H1 (cell line): ENCODE measurements around the gene NPR2. TPM values are rescaled to one million over a fixed set of nuclear protein-coding genes. Genes with fewer than 3 reads are reported as not detected.

ENCODE experiments used
- CTCF ChIA-PET: fragments of 300-600 bp; sonication (Branson Sonifier 250); formaldehyde crosslinking; loops from one replicate; lab custom pipeline; 2021; ENCODE audit not compliant: partially characterized antibody; lab: Charles Lee
- POLR2A ChIA-PET: fragments of 300-600 bp; sonication (Branson Sonifier 250); formaldehyde crosslinking; loops from one replicate; lab custom pipeline; 2021; ENCODE audit warnings: inconsistent platforms; ENCODE audit not compliant: partially characterized antibody; lab: Charles Lee
- DNase-seq, 2 experiments: peaks; one replicate each; pipeline versions ENCODE4 v3.0.0 to v3.0.0-alpha.2; 2010 to 2022; ENCODE audit warnings: low spot score in 2 of 2, low read depth in 1 of 2, mixed read lengths in 1 of 2
- FAIRE-seq: peaks from 2 replicates; lab custom pipeline; 2011; peaks lifted over from hg19 to GRCh38; lab: Jason Lieb, UNC
- H2AFZ ChIP-seq: 2 replicates; pipeline ENCODE4 v1.8.1; 2012; ENCODE audit warnings: low read length, inconsistent platforms
- H2AK5ac ChIP-seq: 2 replicates; pipeline ENCODE4 v1.6.1; 2013; ENCODE audit warnings: low read depth, low read length
- H2BK120ac ChIP-seq: replicated peaks from 2 replicates; pipeline ENCODE3; 2013; ENCODE audit warnings: low read depth, low read length, inconsistent platforms
- H2BK12ac ChIP-seq: 2 replicates; pipeline ENCODE4 v1.6.1; 2013; ENCODE audit warnings: low read depth, low read length
- H2BK15ac ChIP-seq: 2 replicates; pipeline ENCODE4 v1.6.1; 2013; ENCODE audit warnings: low read length
- H2BK20ac ChIP-seq: 2 replicates; pipeline ENCODE4 v1.6.1; 2013; ENCODE audit warnings: low read length
- H2BK5ac ChIP-seq: 2 replicates; pipeline ENCODE4 v1.6.1; 2013; ENCODE audit warnings: low read depth, low read length
- H3K14ac ChIP-seq: 2 replicates; pipeline ENCODE4 v1.6.1; 2013; ENCODE audit warnings: inconsistent platforms; ENCODE audit not compliant: insufficient read length
- H3K18ac ChIP-seq: 2 replicates; pipeline ENCODE4 v1.6.1; 2013; ENCODE audit warnings: low read length; ENCODE audit errors: extremely low read depth
- H3K23ac ChIP-seq: 2 replicates; pipeline ENCODE4 v1.6.1; 2013; ENCODE audit warnings: inconsistent platforms; ENCODE audit not compliant: insufficient read length
- H3K23me2 ChIP-seq: 2 replicates; pipeline ENCODE4 v1.6.1; 2013; ENCODE audit warnings: low read depth, low read length
- H3K27ac ChIP-seq: 2 replicates; pipeline ENCODE4 v1.6.1; 2011; ENCODE audit warnings: low read depth, low read length, inconsistent platforms
- H3K27me3 ChIP-seq, 4 experiments: replicated peaks in 1 of 4; 1 replicate in 1 of 4; 2 replicates in 3 of 4; pipeline versions ENCODE4 v1.6.1 to v1.8.1; 2011 to 2013; ENCODE audit warnings: low read length in 3 of 4, mild to moderate bottlenecking in 3 of 4, inconsistent platforms in 2 of 4, mixed read lengths in 2 of 4, moderate library complexity in 1 of 4; ENCODE audit not compliant: control insufficient read depth in 3 of 4, insufficient read depth in 3 of 4; ENCODE audit errors: extremely low read depth in 1 of 4
- H3K36me3 ChIP-seq, 4 experiments: 2 replicates each; pipeline versions ENCODE4 v1.6.1 to v1.8.1; 2011 to 2013; ENCODE audit warnings: mild to moderate bottlenecking in 4 of 4, low read length in 3 of 4, moderate library complexity in 2 of 4, control low read depth in 1 of 4, inconsistent platforms in 1 of 4; ENCODE audit not compliant: insufficient read depth in 4 of 4, control insufficient read depth in 2 of 4
- H3K4ac ChIP-seq: replicated peaks from 2 replicates; pipeline ENCODE3; 2013; ENCODE audit warnings: low read length, low read depth, mixed read lengths, inconsistent platforms; ENCODE audit not compliant: insufficient read length
- H3K4me1 ChIP-seq, 4 experiments: replicated peaks in 1 of 4; 1 replicate in 1 of 4; 2 replicates in 3 of 4; pipeline versions ENCODE4 v1.6.1 to v1.8.1; 2011 to 2013; ENCODE audit warnings: low read length in 3 of 4, inconsistent platforms in 2 of 4, mixed read lengths in 1 of 4; ENCODE audit not compliant: insufficient read depth in 4 of 4, control insufficient read depth in 3 of 4
- H3K4me2 ChIP-seq, 2 experiments: 2 replicates each; pipeline versions ENCODE4 v1.6.1 to v1.8.1; 2011 to 2013; ENCODE audit warnings: low read depth in 2 of 2, low read length in 2 of 2, control low read depth in 1 of 2, inconsistent platforms in 1 of 2, mild to moderate bottlenecking in 1 of 2; ENCODE audit not compliant: insufficient read depth in 1 of 2
- H3K4me3 ChIP-seq, 4 experiments: fragments of 200-600, 300-600 bp in 1 of 4; sonication (generic), shearing (Covaris generic), sonication (Bioruptor Twin) in 1 of 4; 2 replicates each; pipeline versions ENCODE4 v1.5.1 to v1.8.1; 2011 to 2016; ENCODE audit warnings: low read length in 4 of 4, low read depth in 3 of 4, control low read depth in 2 of 4, inconsistent platforms in 2 of 4, mild to moderate bottlenecking in 2 of 4, mixed read lengths in 1 of 4, moderate library complexity in 1 of 4; ENCODE audit not compliant: insufficient read depth in 2 of 4; ENCODE audit errors: extremely low read depth in 1 of 4
- H3K56ac ChIP-seq: replicated peaks from 2 replicates; pipeline ENCODE3; 2013; ENCODE audit warnings: low read depth, mild to moderate bottlenecking, mixed read lengths, low read length, inconsistent platforms; ENCODE audit not compliant: insufficient read length
- H3K79me1 ChIP-seq: 2 replicates; pipeline ENCODE4 v1.6.1; 2013; ENCODE audit warnings: low read depth, low read length, control low read depth
- H3K79me2 ChIP-seq, 2 experiments: 2 replicates each; pipeline versions ENCODE4 v1.6.1 to v1.8.1; 2012 to 2013; ENCODE audit warnings: low read length in 2 of 2, mild to moderate bottlenecking in 2 of 2, inconsistent platforms in 1 of 2; ENCODE audit not compliant: insufficient read depth in 2 of 2, control insufficient read depth in 1 of 2
- H3K9ac ChIP-seq, 4 experiments: replicated peaks in 1 of 4; 1 replicate in 1 of 4; 2 replicates in 3 of 4; pipeline versions ENCODE4 v1.6.1 to v1.8.1; 2011 to 2013; ENCODE audit warnings: low read depth in 3 of 4, low read length in 3 of 4, control low read depth in 2 of 4, mild to moderate bottlenecking in 2 of 4, moderate library complexity in 2 of 4, inconsistent platforms in 1 of 4; ENCODE audit errors: extremely low read depth in 1 of 4
- H3K9me3 ChIP-seq, 2 experiments: 2 replicates each; pipeline versions ENCODE4 v1.6.1 to v1.8.1; 2012 to 2013; ENCODE audit warnings: mild to moderate bottlenecking in 2 of 2, moderate library complexity in 2 of 2, control low read depth in 1 of 2, inconsistent platforms in 1 of 2, low read depth in 1 of 2, low read length in 1 of 2, mixed read lengths in 1 of 2; ENCODE audit not compliant: insufficient read depth in 2 of 2
- H4K20me1 ChIP-seq, 2 experiments: replicated peaks in 1 of 2; 2 replicates each; pipeline versions ENCODE3 to v1.8.1; 2011 to 2013; ENCODE audit warnings: inconsistent platforms in 2 of 2, low read length in 2 of 2, mild to moderate bottlenecking in 1 of 2; ENCODE audit not compliant: insufficient read depth in 2 of 2, control insufficient read depth in 1 of 2
- H4K5ac ChIP-seq: 2 replicates; pipeline ENCODE4 v1.6.1; 2013; ENCODE audit warnings: low read length, low read depth, mixed read lengths, inconsistent platforms; ENCODE audit not compliant: insufficient read length
- H4K8ac ChIP-seq: 2 replicates; pipeline ENCODE4 v1.8.0; 2013; ENCODE audit warnings: mild to moderate bottlenecking, moderate library complexity, low read length, inconsistent platforms; ENCODE audit not compliant: insufficient read depth; ENCODE audit errors: extremely low read depth
- H4K91ac ChIP-seq: replicated peaks from 2 replicates; pipeline ENCODE3; 2013; ENCODE audit warnings: low read length, mixed read lengths, inconsistent platforms; ENCODE audit not compliant: insufficient read length
- CHD2 ChIP-seq: IDR thresholded peaks from 2 replicates; pipeline ENCODE4 v1.6.1; 2012; ENCODE audit warnings: low read length, improper control_type of control experiment
- FOSL1 ChIP-seq: IDR thresholded peaks from 2 replicates; pipeline ENCODE4 v1.6.1; 2011; ENCODE audit warnings: mild to moderate bottlenecking, low read depth, low read length, moderate library complexity; ENCODE audit not compliant: insufficient read depth
- HDAC6 ChIP-seq: IDR thresholded peaks from one replicate; pipeline ENCODE4 v1.7.1; 2012; ENCODE audit warnings: low read depth, mild to moderate bottlenecking, inconsistent platforms, low read length, moderate library complexity
- MAX ChIP-seq: IDR thresholded peaks from 2 replicates; pipeline ENCODE4 v1.6.1; 2012; ENCODE audit warnings: inconsistent platforms
- POLR2A ChIP-seq, 2 experiments: IDR thresholded peaks; 1 replicate in 1 of 2; 2 replicates in 1 of 2; pipeline ENCODE4 v1.6.1; 2011; ENCODE audit warnings: low read depth in 2 of 2, low read length in 2 of 2, mild to moderate bottlenecking in 2 of 2; ENCODE audit errors: control extremely low read depth in 1 of 2
- RNF2 ChIP-seq: fragments of 200-900, 300-1000 bp; sonication (generic); IDR thresholded peaks from 2 replicates; pipeline ENCODE4 v1.7.1; 2016; ENCODE audit warnings: borderline replicate concordance, low read depth, mild to moderate bottlenecking, antibody characterized with exemption, low read length; ENCODE audit not compliant: poor library complexity, severe bottlenecking; ENCODE audit errors: missing control alignments
- SIRT6 ChIP-seq: IDR thresholded peaks from one replicate; pipeline ENCODE4 v1.7.1; 2012; ENCODE audit warnings: low read length, inconsistent platforms
- TEAD4 ChIP-seq: IDR thresholded peaks from 2 replicates; pipeline ENCODE4 v1.6.1; 2012; ENCODE audit warnings: low read depth, low read length, inconsistent platforms, mixed read lengths
- WGBS, 2 experiments: shearing (Covaris generic) in 1 of 2; methylation state at CpG; one replicate each; pipeline versions ENCODE4 v1.1.6 to v1.1.7; 2013 to 2015; ENCODE audit warnings: low lambda C conversion rate in 2 of 2, mixed read lengths in 2 of 2, inconsistent platforms in 1 of 2, low coverage in 1 of 2, missing lambda C conversion rate in 1 of 2; ENCODE audit not compliant: insufficient replicate concordance in 2 of 2, insufficient coverage in 1 of 2, insufficient read length in 1 of 2; ENCODE audit errors: extremely low coverage in 1 of 2, missing lambda C conversion rate in 1 of 2; 5-methylcytosine and 5-hydroxymethylcytosine counted together
- polyA plus RNA-seq, 7 experiments: library from polyadenylated mRNA; depleted of rRNA in 3 of 7; stranded (reverse) in 5 of 7; unstranded in 2 of 7; fragments of >200 nt in 5 of 7; fragments of 200-250 nt in 2 of 7; gene quantifications; 1 replicate in 5 of 7; 2 replicates in 1 of 7; 4 replicates in 1 of 7; pipeline versions ENCODE4 v1.2.1 to v1.2.3, GENCODE V29; 2011 to 2013; ENCODE audit warnings: missing spikeins in 2 of 7, mixed read lengths in 2 of 7
- total RNA-seq: library from RNA; stranded (reverse); fragmentation: NEBNext Ultra II Directional; extraction: Animal tissue kit (Norgen Biotek cat#: 25700); gene quantifications from 2 replicates; pipeline ENCODE4 v1.2.1, GENCODE V29; 2021

Gene NPR2
- total and polyA plus RNA-seq, 2 of the 8 experiments (the other 6 are each of a cell fraction or from before 2014, with no cell fraction given) = 11.0 to 17.0 TPM

- H2BK12ac ChIP-seq = no peak overlapping the region
- no peak overlapping the region for H3K27ac ChIP-seq
- CTCF ChIA-PET = interaction anchor here (0.7 to 16.5 kb wide), 7 partner anchors 8 to 182 kb away, joined by 3 to 172 read pairs (median 5); partner anchors contain the start of genes FAM221B and TMEM8B
- no peak overlapping the region for H4K5ac ChIP-seq
- H2BK15ac ChIP-seq = no peak overlapping the region
- H2BK5ac ChIP-seq = no peak overlapping the region
- H4K91ac ChIP-seq = no peak overlapping the region
- H3K4me3 ChIP-seq = no peak overlapping the region
- 87% methylated on average over 5 of the region's 5 CpGs; no CpG with 5 or more reads in 1 of the 2 experiments for WGBS, 2 experiments
- H4K8ac ChIP-seq = no peak overlapping the region
- peaks cover 12% of the 10 kb centered on the region for H3K23me2 ChIP-seq
- H3K4me1 ChIP-seq = peaks cover 9 to 22% (median 12%) of the 10 kb centered on the region in 4 experiments
- no peak overlapping the region for H2AFZ ChIP-seq
- H3K4ac ChIP-seq = no peak overlapping the region
- no peak overlapping the region for H3K18ac ChIP-seq
- H3K4me2 ChIP-seq = no peak overlapping the region
- POLR2A ChIA-PET = interaction anchor here (1.0 to 1.4 kb wide), 2 partner anchors 9 to 10 kb away, joined by 3 to 9 read pairs; no protein-coding TSS in a partner anchor
- no peak overlapping the region for H2BK120ac ChIP-seq
- H2AK5ac ChIP-seq = no peak overlapping the region
- no peaks in the 10 kb centered on the region for H3K36me3 ChIP-seq
- FAIRE-seq (no peak), DNase-seq (no peak)
- H3K27me3 ChIP-seq = peaks cover 0 to 4% (median 2%) of the 10 kb centered on the region in 4 experiments; a peak in 5 of 7 replicates
- no peak overlapping the region for H2BK20ac ChIP-seq
- TF ChIP-seq TEAD4 (no peak), MAX (no peak), SIRT6 (no peak), CHD2 (no peak), FOSL1 (no peak), RNF2 (no peak), POLR2A (IDR thresholded peaks at IDR 0.05; ENCODE audit: control extremely low read depth in 1 of 2, low read depth in 2 of 2, low read length in 2 of 2) (no peak), HDAC6 (no peak)
- H3K56ac ChIP-seq = no peak overlapping the region
- H3K9me3 ChIP-seq = no peaks in the 10 kb centered on the region
- H3K14ac ChIP-seq = no peak overlapping the region
- H3K79me2 ChIP-seq = no peaks in the 10 kb centered on the region
- H4K20me1 ChIP-seq = no peaks in the 10 kb centered on the region
- H3K23ac ChIP-seq = no peak overlapping the region
- no peaks in the 10 kb centered on the region; the same call in 1 of the 2 replicates for H3K79me1 ChIP-seq
- H3K9ac ChIP-seq = no peak overlapping the region
Measured at GRCh38 chr9:35841645-35841900, 50.2 kb downstream of the NPR2 start.
